OCI-LY1 (cell line): Measurements from ENCODE around the gene GRIP1.

Experiments
- H2AFZ ChIP-seq: fragments of 200-600 bp; sonication (generic), shearing (Covaris generic); 2 replicates; pipeline ENCODE4 v1.6.0; 2014; ENCODE audit warnings: antibody characterized with exemption, mild to moderate bottlenecking, low read length
- H3F3A ChIP-seq: fragments of 200-600 bp; sonication (generic), shearing (Covaris generic); 2 replicates; pipeline ENCODE4 v1.6.0; 2014; ENCODE audit warnings: mild to moderate bottlenecking, antibody characterized with exemption, low read length, moderate library complexity; ENCODE audit not compliant: insufficient read depth
- H3K27ac ChIP-seq: fragments of 200-600 bp; sonication (generic); 2 replicates; pipeline ENCODE4 v1.5.1; 2014; ENCODE audit warnings: low read length, mixed run types, mild to moderate bottlenecking, low read depth; ENCODE audit not compliant: poor library complexity, severe bottlenecking
- H3K27me3 ChIP-seq: fragments of 200-600 bp; sonication (generic); 2 replicates; pipeline ENCODE4 v1.6.0; 2014; ENCODE audit warnings: antibody characterized with exemption, mild to moderate bottlenecking, low read length, moderate library complexity; ENCODE audit not compliant: insufficient read depth
- H3K36me3 ChIP-seq: fragments of 200-600 bp; sonication (generic); 2 replicates; pipeline ENCODE4 v1.6.1; 2014; ENCODE audit warnings: mild to moderate bottlenecking, antibody characterized with exemption, low read length, moderate library complexity, mixed read lengths; ENCODE audit not compliant: insufficient read depth
- H3K4me1 ChIP-seq: fragments of 200-600 bp; sonication (generic); 2 replicates; pipeline ENCODE4 v1.5.1; 2014; ENCODE audit warnings: mild to moderate bottlenecking, low read length, moderate library complexity; ENCODE audit not compliant: insufficient read depth, severe bottlenecking
- H3K4me2 ChIP-seq: fragments of 200-600 bp; sonication (generic), shearing (Covaris generic); 2 replicates; pipeline ENCODE4 v1.6.1; 2014; ENCODE audit warnings: low read length
- H3K4me3 ChIP-seq: fragments of 200-600 bp; sonication (generic); 2 replicates; pipeline ENCODE4 v1.5.1; 2014; ENCODE audit warnings: low read length, low read depth, mild to moderate bottlenecking, mixed read lengths; ENCODE audit not compliant: poor library complexity, severe bottlenecking
- H3K79me2 ChIP-seq: fragments of 200-600 bp; shearing (Covaris generic); 2 replicates; pipeline ENCODE4 v1.6.1; 2016; ENCODE audit warnings: mixed run types, low read length, mixed read lengths; ENCODE audit not compliant: insufficient read depth
- H3K9ac ChIP-seq: fragments of 200-600 bp; sonication (generic), shearing (Covaris generic); 2 replicates; pipeline ENCODE4 v1.6.1; 2014; ENCODE audit warnings: mild to moderate bottlenecking, low read length, mixed read lengths
- H3K9me2 ChIP-seq: fragments of 200-600 bp; sonication (generic), shearing (Covaris generic); 2 replicates; pipeline ENCODE4 v1.6.1; 2014; ENCODE audit warnings: low read depth, mild to moderate bottlenecking, low read length, mixed read lengths
- H3K9me3 ChIP-seq: fragments of 200-600 bp; shearing (Covaris generic); 2 replicates; pipeline ENCODE4 v1.6.1; 2014; ENCODE audit warnings: low read length, mixed read lengths
- H4K20me1 ChIP-seq: fragments of 200-600 bp; sonication (generic), shearing (Covaris generic); 2 replicates; pipeline ENCODE4 v1.6.0; 2016; ENCODE audit warnings: mild to moderate bottlenecking, low read length; ENCODE audit not compliant: insufficient read depth
- CTCF ChIP-seq: fragments of 200-600 bp; sonication (generic), shearing (Covaris generic); IDR thresholded peaks from 2 replicates; pipeline ENCODE4 v1.5.1; 2017; ENCODE audit warnings: mild to moderate bottlenecking, antibody characterized with exemption, low read length, moderate library complexity, mixed read lengths
- EZH2 ChIP-seq: fragments of 200-600 bp; sonication (generic), shearing (Covaris generic); IDR thresholded peaks from 2 replicates; pipeline ENCODE4 v1.8.0; 2017; ENCODE audit warnings: borderline replicate concordance, mixed run types, mild to moderate bottlenecking, antibody characterized with exemption, low read length, moderate library complexity, mixed read lengths

GRIP1 gene

GRCh38 chr12:66674495-66675122, 4.3 kb downstream of the GRIP1 start:
- H2AFZ ChIP-seq: no peak overlapping the region
- H3K4me3 ChIP-seq: no peak overlapping the region
- H3K4me2 ChIP-seq: no peak overlapping the region
- H4K20me1 ChIP-seq: no peaks in the 10 kb centered on the region
- H3K79me2 ChIP-seq: no peaks in the 10 kb centered on the region
- no peak for TF ChIP-seq EZH2
- H3K27me3 ChIP-seq: no peaks in the 10 kb centered on the region
- H3K9ac ChIP-seq: no peak overlapping the region
- H3K9me2 ChIP-seq: no peaks in the 10 kb centered on the region
- no peaks in the 10 kb centered on the region for H3K36me3 ChIP-seq
- H3K27ac ChIP-seq: no peak overlapping the region
- H3K4me1 ChIP-seq: no peaks in the 10 kb centered on the region
- H3F3A ChIP-seq: no peaks in the 10 kb centered on the region
- no peaks in the 10 kb centered on the region for H3K9me3 ChIP-seq

- peaks cover 7% of the 10 kb centered on the region for H3K4me1 ChIP-seq
- no peak for TF ChIP-seq CTCF
- no peak for TF ChIP-seq EZH2
These were observed 9.3 kb downstream of the GRIP1 start for GRCh38 chr12:66669541-66669940.

GRCh38 chr12:66668311-66668710, 10.6 kb downstream of the GRIP1 start:
- Histone ChIP-seq H3K4me2 (no peak overlapping the region), H3K9me2 (no peaks in the 10 kb centered on the region), H3K79me2 (no peaks in the 10 kb centered on the region), H3K9me3 (no peaks in the 10 kb centered on the region), H3K4me1 (peaks cover 20% of the 10 kb centered on the region), H3F3A (no peaks in the 10 kb centered on the region), H3K27ac (no peak overlapping the region), H4K20me1 (no peaks in the 10 kb centered on the region), H2AFZ (no peak overlapping the region), H3K4me3 (no peak overlapping the region), H3K9ac (no peak overlapping the region), H3K36me3 (no peaks in the 10 kb centered on the region), H3K27me3 (no peaks in the 10 kb centered on the region)
- no peak for TF ChIP-seq EZH2
- TF ChIP-seq CTCF: no peak

More at GRCh38 chr12:66669541-66669940, 9.3 kb downstream of the GRIP1 start:
- Histone ChIP-seq H3K9me2 (no peaks in the 10 kb centered on the region), H3K27ac (no peak overlapping the region), H3K9ac (no peak overlapping the region), H3K9me3 (no peaks in the 10 kb centered on the region), H2AFZ (no peak overlapping the region), H3F3A (no peaks in the 10 kb centered on the region), H4K20me1 (no peaks in the 10 kb centered on the region), H3K4me3 (no peak overlapping the region), H3K27me3 (no peaks in the 10 kb centered on the region), H3K79me2 (no peaks in the 10 kb centered on the region), H3K36me3 (no peaks in the 10 kb centered on the region), H3K4me2 (no peak overlapping the region)

GRCh38 chr12:66667906-66668305, 11.0 kb downstream of the GRIP1 start:
- Histone ChIP-seq H3K27me3 (no peaks in the 10 kb centered on the region), H3K4me3 (no peak overlapping the region), H2AFZ (no peak overlapping the region), H3K4me2 (no peak overlapping the region), H4K20me1 (no peaks in the 10 kb centered on the region), H3K4me1 (peaks cover 24% of the 10 kb centered on the region), H3K9me3 (no peaks in the 10 kb centered on the region), H3K9ac (no peak overlapping the region), H3K9me2 (no peaks in the 10 kb centered on the region), H3K27ac (no peak overlapping the region), H3K36me3 (no peaks in the 10 kb centered on the region), H3K79me2 (no peaks in the 10 kb centered on the region), H3F3A (no peaks in the 10 kb centered on the region)
- no peak for TF ChIP-seq CTCF
- no peak for TF ChIP-seq EZH2
